Fibroblast of lung (primary cell): ENCODE data around the gene IMPDH1. TPM values are rescaled to one million over a fixed set of nuclear protein-coding genes. Genes with fewer than 3 reads are reported as not detected.

Source experiments
- DNase-seq, 2 donors: peaks; one replicate each; pipeline versions ENCODE4 v3.0.0 to v3.0.0-alpha.2; 2010; ENCODE audit warnings: low read depth in 2 of 2
- H2AFZ ChIP-seq: 2 replicates; pipeline ENCODE4 v1.5.1; 2012; ENCODE audit warnings: low read length, control low read depth, inconsistent platforms
- H3K27ac ChIP-seq: 2 replicates; pipeline ENCODE4 v1.5.1; 2011; ENCODE audit warnings: low read length, control low read depth; ENCODE audit not compliant: insufficient read depth
- H3K27me3 ChIP-seq: 2 replicates; pipeline ENCODE4 v1.5.1; 2011; ENCODE audit warnings: mild to moderate bottlenecking, low read length; ENCODE audit not compliant: control insufficient read depth, insufficient read depth
- H3K36me3 ChIP-seq: 2 replicates; pipeline ENCODE4 v1.5.1; 2011; ENCODE audit warnings: low read length; ENCODE audit not compliant: control insufficient read depth, insufficient read depth
- H3K4me1 ChIP-seq: 2 replicates; pipeline ENCODE4 v1.5.1; 2011; ENCODE audit warnings: low read length; ENCODE audit not compliant: control insufficient read depth, insufficient read depth; ENCODE audit errors: extremely low read depth
- H3K4me2 ChIP-seq: 2 replicates; pipeline ENCODE4 v1.5.1; 2011; ENCODE audit warnings: low read length, control low read depth; ENCODE audit not compliant: insufficient read depth; ENCODE audit errors: extremely low read depth
- H3K4me3 ChIP-seq, 4 experiments: fragments of 200-600 bp in 1 of 4; sonication (generic) in 1 of 4; replicated peaks in 1 of 4; 2 replicates each; pipeline ENCODE4 v1.5.1; 2011 to 2016; ENCODE audit warnings: low read length in 4 of 4, low read depth in 3 of 4, mild to moderate bottlenecking in 3 of 4, control low read depth in 2 of 4, inconsistent platforms in 1 of 4, mixed read lengths in 1 of 4; ENCODE audit not compliant: insufficient read depth in 1 of 4; ENCODE audit errors: control extremely low read depth in 1 of 4
- H3K79me2 ChIP-seq: 2 replicates; pipeline ENCODE4 v1.5.1; 2012; ENCODE audit warnings: mild to moderate bottlenecking, low read length, inconsistent platforms; ENCODE audit not compliant: control insufficient read depth, insufficient read depth
- H3K9ac ChIP-seq: 2 replicates; pipeline ENCODE4 v1.5.1; 2011; ENCODE audit warnings: mild to moderate bottlenecking, low read length, control low read depth; ENCODE audit not compliant: insufficient read depth
- H3K9me3 ChIP-seq: 2 replicates; pipeline ENCODE4 v1.5.1; 2012; ENCODE audit warnings: low read depth, low read length; ENCODE audit not compliant: control insufficient read depth, insufficient read depth
- H4K20me1 ChIP-seq: 2 replicates; pipeline ENCODE4 v1.5.1; 2011; ENCODE audit warnings: low read length; ENCODE audit not compliant: control insufficient read depth, insufficient read depth; ENCODE audit errors: extremely low read depth
- CTCF ChIP-seq, 2 donors: IDR thresholded peaks in 1 of 2; conservative IDR thresholded peaks in 1 of 2; 1 replicate in 1 of 2; 2 replicates in 1 of 2; pipeline ENCODE4 v1.5.1; 2011 to 2012; ENCODE audit warnings: low read length in 2 of 2, control low read depth in 1 of 2, inconsistent platforms in 1 of 2, low read depth in 1 of 2, mild to moderate bottlenecking in 1 of 2
- EZH2 ChIP-seq: IDR thresholded peaks from 2 replicates; pipeline ENCODE4 v1.5.1; 2012; ENCODE audit warnings: low read length, control low read depth, mild to moderate bottlenecking; ENCODE audit errors: missing control alignments
- polyA plus RNA-seq, 2 donors: library from polyadenylated mRNA; depleted of rRNA in 1 of 2; stranded (reverse) in 1 of 2; unstranded in 1 of 2; fragments of >200 nt; gene quantifications; 2 replicates each; pipeline ENCODE4 v1.2.1, GENCODE V29; 2011 to 2012; ENCODE audit warnings: missing spikeins in 1 of 2
- total RNA-seq: library from RNA; depleted of rRNA; stranded (reverse); fragments of >200 nt; gene quantifications from 2 replicates; pipeline ENCODE4 v1.2.1, GENCODE V29; 2014

The IMPDH1 gene
- total and polyA plus RNA-seq, 2 donors (not counting 1 experiment from before 2014, with no cell fraction given): 30.2 to 56.5 TPM

GRCh38 chr7:128422842-128423241, 13.1 kb upstream of the IMPDH1 start:
- Histone ChIP-seq H3K79me2 (no peaks in the 10 kb centered on the region), H3K27ac (no peak overlapping the region), H3K4me1 (no peaks in the 10 kb centered on the region), H3K4me3 (no peak overlapping the region), H3K9ac (no peak overlapping the region), H3K36me3 (no peaks in the 10 kb centered on the region), H4K20me1 (no peaks in the 10 kb centered on the region), H3K9me3 (no peaks in the 10 kb centered on the region), H3K4me2 (no peak overlapping the region), H2AFZ (no peak overlapping the region), H3K27me3 (no peaks in the 10 kb centered on the region)
- DNase-seq: no peak
- TF ChIP-seq CTCF (conservative IDR thresholded peaks at IDR 0.05 in 1 of 2, IDR thresholded peaks at IDR 0.05 in 1 of 2; ENCODE audit: low read depth in 1 of 2, low read length in 2 of 2) (no peak), EZH2 (no peak)

DNA sequence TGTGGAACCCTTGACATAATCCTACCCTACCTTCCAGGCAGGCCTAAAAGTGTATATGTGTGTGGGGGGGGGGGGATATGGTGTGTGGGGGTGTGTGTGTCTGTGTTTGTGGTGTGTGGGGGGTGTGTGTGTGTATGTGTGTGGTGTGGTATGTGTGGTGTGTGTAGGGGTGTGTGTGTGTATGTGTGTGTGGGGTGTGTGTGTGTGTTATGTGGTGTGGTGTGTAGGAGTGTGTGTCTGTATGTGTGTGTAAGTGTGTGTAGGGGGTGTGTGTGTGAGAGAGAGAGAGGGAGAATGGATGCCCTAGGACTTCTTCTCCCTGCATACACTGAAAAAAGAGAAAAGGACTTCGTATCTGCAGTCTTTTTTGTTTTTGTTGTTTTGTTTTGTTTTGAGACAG, 12.3 kb upstream of the IMPDH1 start:
- Histone ChIP-seq H4K20me1 (no peaks in the 10 kb centered on the region), H3K36me3 (no peaks in the 10 kb centered on the region), H3K4me1 (no peaks in the 10 kb centered on the region), H3K9ac (no peak overlapping the region), H3K79me2 (no peaks in the 10 kb centered on the region), H2AFZ (no peak overlapping the region), H3K4me3 (no peak overlapping the region), H3K27ac (no peak overlapping the region), H3K9me3 (no peaks in the 10 kb centered on the region), H3K27me3 (no peaks in the 10 kb centered on the region), H3K4me2 (no peak overlapping the region)
- DNase-seq: no peak
- TF ChIP-seq EZH2 (no peak), CTCF (conservative IDR thresholded peaks at IDR 0.05 in 1 of 2, IDR thresholded peaks at IDR 0.05 in 1 of 2; ENCODE audit: low read depth in 1 of 2, low read length in 2 of 2) (no peak)

GRCh38 chr7:128421384-128421783, 11.6 kb upstream of the IMPDH1 start:
- Histone ChIP-seq H3K27me3 (no peaks in the 10 kb centered on the region), H3K27ac (no peak overlapping the region), H3K4me3 (no peak overlapping the region), H3K36me3 (no peaks in the 10 kb centered on the region), H4K20me1 (no peaks in the 10 kb centered on the region), H3K4me1 (no peaks in the 10 kb centered on the region), H2AFZ (no peak overlapping the region), H3K79me2 (no peaks in the 10 kb centered on the region), H3K4me2 (no peak overlapping the region), H3K9me3 (no peaks in the 10 kb centered on the region), H3K9ac (no peak overlapping the region)
- DNase-seq: no peak
- TF ChIP-seq EZH2 (no peak), CTCF (conservative IDR thresholded peaks at IDR 0.05 in 1 of 2, IDR thresholded peaks at IDR 0.05 in 1 of 2; ENCODE audit: low read depth in 1 of 2, low read length in 2 of 2) (no peak)
